Raji (cell line): ENCODE results near the gene VPS13D.

Experiments
- POLR2A ChIP-seq: IDR thresholded peaks from 2 replicates; pipeline ENCODE4 v1.6.1; 2011; ENCODE audit warnings: low read depth, low read length, control low read depth; ENCODE audit not compliant: insufficient read depth

VPS13D gene

GRCh38 chr1:12548279-12548972, 318.6 kb downstream of the VPS13D start:
- no peak for TF ChIP-seq POLR2A

- no peak for TF ChIP-seq POLR2A
Measured at GRCh38 chr1:12548973-12549459, 319.2 kb downstream of the VPS13D start.

GRCh38 chr1:12549460-12550349, 319.9 kb downstream of the VPS13D start:
- TF ChIP-seq POLR2A, result no peak

- no peak for TF ChIP-seq POLR2A
Measured at GRCh38 chr1:12551584-12551983, 321.8 kb downstream of the VPS13D start.

GRCh38 chr1:12552111-12552888, 322.5 kb downstream of the VPS13D start:
- no peak for TF ChIP-seq POLR2A

- TF ChIP-seq POLR2A, result no peak
Measured at GRCh38 chr1:12552951-12553921, 323.4 kb downstream of the VPS13D start.

GRCh38 chr1:12553963-12554362, 324.1 kb downstream of the VPS13D start:
- no peak for TF ChIP-seq POLR2A

GRCh38 chr1:12554521-12555305, 324.9 kb downstream of the VPS13D start:
- no peak for TF ChIP-seq POLR2A

- TF ChIP-seq POLR2A, result no peak
Measured at GRCh38 chr1:12555411-12556367, 325.9 kb downstream of the VPS13D start.

- no peak for TF ChIP-seq POLR2A
Measured at GRCh38 chr1:12556368-12556930, 326.6 kb downstream of the VPS13D start.

GRCh38 chr1:12556957-12557935, 327.4 kb downstream of the VPS13D start:
- no peak for TF ChIP-seq POLR2A
